Measurements from ENCODE around the gene ZNF445. TPM values are rescaled to one million over a fixed set of nuclear protein-coding genes. Genes with fewer than 3 reads are reported as not detected.
"Not testable (repeated sequence)": the region's sequence is repeated elsewhere in the genome, so short reads cannot be mapped to it uniquely, and the experiment has no call there.

ZNF445 gene
- total RNA-seq, 2 donors from 2014 or later = 11.5 to 14.6 TPM

DNA sequence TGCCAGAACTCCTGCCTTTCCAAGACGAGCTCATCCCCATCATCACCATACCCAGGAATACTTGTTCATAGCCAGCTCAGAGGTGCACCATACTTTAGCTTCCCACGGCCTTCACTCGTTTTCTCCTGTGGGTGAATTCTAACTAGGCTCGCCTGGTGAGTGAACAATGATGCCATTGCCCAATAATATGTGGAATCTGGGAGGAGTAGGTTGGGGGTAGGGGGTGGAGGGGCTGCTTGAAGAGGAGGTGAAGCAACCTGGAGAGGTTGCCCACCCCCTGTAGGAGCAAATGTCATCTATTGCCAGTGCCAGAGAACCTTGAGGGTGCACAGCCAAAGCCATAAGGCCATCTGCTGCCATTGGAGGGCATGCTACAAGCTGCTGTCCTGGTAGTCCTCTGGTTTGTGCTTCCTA lies 592 bp upstream of the ZNF445 start:
- Histone ChIP-seq H3K27me3 (no peaks in the 10 kb centered on the region), H3K4me1 (peaks cover 8% of the 10 kb centered on the region), H3K27ac (no peak overlapping the region), H3K9me3 (no peaks in the 10 kb centered on the region), H3K4me3 (peak overlapping the region; percentile 78), H3K36me3 (no peaks in the 10 kb centered on the region), H3K9ac (ENCODE audit: low read depth in 2 of 2, low read length in 2 of 2) (peak overlapping the region; percentile 59 to 68)
- DNase-seq = no peak
- TF ChIP-seq CTCF (IDR thresholded peaks at IDR 0.05) = no peak
- intact Hi-C loops (cut with DNase I) = no loop called here

- peak overlapping the region; percentile 22 to 68 for H3K9ac ChIP-seq (ENCODE audit: low read depth in 2 of 2, low read length in 2 of 2)
- TF ChIP-seq CTCF (IDR thresholded peaks at IDR 0.05) = no peak
- peaks cover 8% of the 10 kb centered on the region for H3K4me1 ChIP-seq
- DNase-seq = no peak
- H3K36me3 ChIP-seq = no peaks in the 10 kb centered on the region
- H3K9me3 ChIP-seq = no peaks in the 10 kb centered on the region
- H3K27ac ChIP-seq = peak overlapping the region; percentile 58
- peak overlapping the region; percentile 78 for H3K4me3 ChIP-seq
- no peaks in the 10 kb centered on the region for H3K27me3 ChIP-seq
- intact Hi-C loops (cut with DNase I) = no loop called here
These were observed 533 bp downstream of the ZNF445 start for GRCh38 chr3:44476963-44477311.

DNA sequence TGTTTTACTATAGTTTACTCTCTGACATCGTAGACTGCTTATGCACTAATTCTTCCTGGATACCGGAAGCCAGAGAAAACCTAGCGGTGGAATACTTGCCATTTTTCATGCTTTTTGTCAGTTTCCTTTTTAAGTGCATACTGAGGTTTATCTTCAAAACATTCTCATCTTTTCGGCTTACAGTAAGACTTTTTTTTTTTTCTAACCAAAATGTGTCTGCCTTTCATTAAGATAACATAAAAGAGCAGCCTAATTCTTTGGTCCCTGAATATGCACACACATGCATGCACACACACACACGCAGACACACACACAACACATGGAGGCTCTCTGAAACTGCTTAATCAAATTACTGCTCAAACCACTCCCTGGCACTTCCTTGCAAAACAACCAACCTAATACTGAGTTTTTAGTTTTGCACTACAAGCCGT lies 1.3 kb downstream of the ZNF445 start:
- no peaks in the 10 kb centered on the region for H3K36me3 ChIP-seq
- intact Hi-C loops (cut with DNase I) = no loop called here
- H3K9me3 ChIP-seq = no peaks in the 10 kb centered on the region
- peak overlapping the region in 1 of 2 donors; percentile 22 for H3K9ac ChIP-seq (ENCODE audit: low read depth in 2 of 2, low read length in 2 of 2)
- no peak overlapping the region for H3K27ac ChIP-seq
- no peak for TF ChIP-seq CTCF (IDR thresholded peaks at IDR 0.05)
- H3K4me1 ChIP-seq = peaks cover 8% of the 10 kb centered on the region
- no peak for DNase-seq
- no peaks in the 10 kb centered on the region for H3K27me3 ChIP-seq
- H3K4me3 ChIP-seq = peak overlapping the region; percentile 78

GRCh38 chr3:44474886-44475285 lies 2.6 kb downstream of the ZNF445 start:
- H3K4me3 ChIP-seq; intact Hi-C loops (cut with DNase I); H3K9me3 ChIP-seq; H3K9ac ChIP-seq (ENCODE audit: low read depth in 2 of 2, low read length in 2 of 2); H3K36me3 ChIP-seq; H3K27ac ChIP-seq; DNase-seq; H3K4me1 ChIP-seq; H3K27me3 ChIP-seq: not testable (repeated sequence)

GRCh38 chr3:44470430-44470829 lies 7.0 kb downstream of the ZNF445 start:
- Histone ChIP-seq H3K9me3 (no peaks in the 10 kb centered on the region), H3K27me3 (no peaks in the 10 kb centered on the region), H3K4me1 (no peaks in the 10 kb centered on the region), H3K36me3 (no peaks in the 10 kb centered on the region), H3K9ac (ENCODE audit: low read depth in 2 of 2, low read length in 2 of 2) (no peak overlapping the region), H3K27ac (no peak overlapping the region), H3K4me3 (no peak overlapping the region)
- intact Hi-C loops (cut with DNase I) = no loop called here
- TF ChIP-seq CTCF (IDR thresholded peaks at IDR 0.05) = no peak
- DNase-seq = no peak

DNA sequence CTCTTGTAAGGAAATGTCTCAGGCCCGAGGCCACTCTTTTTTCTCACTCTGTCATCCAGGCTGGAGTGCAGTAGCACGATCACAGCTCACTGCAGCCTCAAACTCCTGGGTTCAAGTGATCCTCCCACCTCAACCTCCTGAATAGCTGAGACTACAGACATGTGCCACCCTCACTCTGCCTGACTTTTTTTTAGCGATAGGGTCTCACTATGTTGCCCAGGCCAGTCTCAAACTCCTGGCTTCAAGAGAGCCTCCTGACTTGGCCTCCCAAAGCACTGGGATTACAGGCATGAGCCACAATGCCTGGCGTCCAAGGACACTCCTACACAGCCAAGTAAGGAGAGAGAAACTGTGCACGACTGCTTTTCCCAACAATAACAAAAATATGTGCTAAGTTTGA lies 7.6 kb downstream of the ZNF445 start:
- no peak overlapping the region for H3K4me3 ChIP-seq
- H3K9ac ChIP-seq (ENCODE audit: low read depth in 2 of 2, low read length in 2 of 2) = no peak overlapping the region
- no peaks in the 10 kb centered on the region for H3K4me1 ChIP-seq
- no peak overlapping the region for H3K27ac ChIP-seq
- no peaks in the 10 kb centered on the region for H3K27me3 ChIP-seq
- no peaks in the 10 kb centered on the region for H3K9me3 ChIP-seq
- TF ChIP-seq CTCF (IDR thresholded peaks at IDR 0.05) = no peak
- intact Hi-C loops (cut with DNase I) = no loop called here
- H3K36me3 ChIP-seq = no peaks in the 10 kb centered on the region
- DNase-seq = no peak
